HG03025 (cell line): ENCODE measurements around the gene TPRG1L.

Experiments used
- ATAC-seq: cut with Tn5 transposase; IDR thresholded peaks from one replicate; pipeline ENCODE4 v1.9.1; 2021; ENCODE audit warnings: mild to moderate bottlenecking, moderate library complexity; ENCODE audit not compliant: unreplicated experiment, low FRiP score

TPRG1L gene

DNA sequence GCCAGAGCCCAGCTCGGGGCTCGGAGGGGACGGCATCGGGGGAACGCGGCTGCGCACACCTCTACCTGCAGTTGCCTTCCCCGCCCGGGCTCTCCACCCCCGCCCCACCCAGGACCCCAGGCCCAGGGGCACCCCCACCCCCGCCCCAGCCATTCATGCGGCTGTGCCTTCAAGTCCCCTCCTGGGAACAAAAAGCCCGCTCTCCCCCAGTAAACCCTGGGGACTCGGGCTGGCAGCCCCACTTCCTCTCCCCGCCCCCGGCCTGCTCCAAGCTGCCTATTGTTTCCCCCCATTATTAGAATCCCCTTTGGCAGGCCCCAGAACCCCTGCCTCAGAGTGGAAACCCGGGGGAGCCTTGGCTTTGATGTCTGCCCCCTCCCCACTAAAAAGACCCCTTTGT lies 31.5 kb upstream of the TPRG1L start:
- ATAC-seq = no peak

DNA sequence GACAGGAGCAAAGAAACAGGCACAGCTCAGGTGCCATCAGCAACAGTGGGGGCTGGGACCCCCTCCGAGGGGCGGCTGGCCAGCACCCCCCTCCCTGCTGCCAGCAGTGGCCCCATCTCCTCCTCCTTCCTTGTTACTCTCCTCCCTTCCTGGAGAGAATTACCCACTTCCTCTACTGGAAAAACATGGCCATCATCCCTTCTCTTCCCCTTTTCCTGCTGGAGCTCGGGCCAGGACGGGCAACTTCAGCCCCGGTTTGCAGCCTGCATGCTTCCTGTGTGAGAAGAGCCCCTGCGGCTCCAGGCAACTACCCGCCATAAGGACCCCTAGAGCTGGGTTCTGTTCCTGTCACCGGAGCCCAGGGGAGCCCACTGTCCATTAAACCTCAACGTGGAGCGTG lies 31.1 kb upstream of the TPRG1L start:
- no peak for ATAC-seq

DNA sequence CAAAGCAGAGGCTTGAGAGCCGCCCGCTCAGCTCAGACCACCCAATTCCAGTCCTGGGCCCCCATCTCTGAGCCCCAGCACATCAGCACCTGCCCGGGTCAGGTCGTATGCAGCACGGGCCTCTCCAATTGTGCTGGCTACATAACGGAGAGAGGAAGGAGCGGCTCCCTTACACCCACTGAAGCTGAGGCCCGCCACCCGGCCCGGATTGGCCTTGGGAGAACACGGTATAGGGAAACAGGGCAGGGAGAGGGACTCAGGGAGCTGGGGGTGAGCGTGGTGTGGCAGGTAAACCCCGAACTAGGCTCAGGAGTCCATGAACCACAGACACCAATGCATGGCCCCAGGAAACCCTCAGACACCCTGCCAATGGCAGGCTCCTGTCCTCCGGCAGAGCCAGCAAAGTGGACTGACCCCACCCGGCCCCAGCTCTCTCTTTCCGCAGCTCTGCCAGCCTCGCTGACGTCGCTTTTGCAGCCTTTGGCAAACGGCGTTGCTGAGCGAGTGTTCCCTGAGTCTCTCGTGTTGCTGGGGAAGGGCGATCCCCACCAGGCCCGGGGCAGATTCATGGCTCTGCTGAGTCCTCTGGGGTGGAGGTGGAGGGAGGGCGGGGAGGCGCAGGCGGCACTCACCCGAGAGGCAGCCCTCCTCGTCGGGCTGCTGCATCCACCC lies 30.0 kb upstream of the TPRG1L start:
- no peak for ATAC-seq

DNA sequence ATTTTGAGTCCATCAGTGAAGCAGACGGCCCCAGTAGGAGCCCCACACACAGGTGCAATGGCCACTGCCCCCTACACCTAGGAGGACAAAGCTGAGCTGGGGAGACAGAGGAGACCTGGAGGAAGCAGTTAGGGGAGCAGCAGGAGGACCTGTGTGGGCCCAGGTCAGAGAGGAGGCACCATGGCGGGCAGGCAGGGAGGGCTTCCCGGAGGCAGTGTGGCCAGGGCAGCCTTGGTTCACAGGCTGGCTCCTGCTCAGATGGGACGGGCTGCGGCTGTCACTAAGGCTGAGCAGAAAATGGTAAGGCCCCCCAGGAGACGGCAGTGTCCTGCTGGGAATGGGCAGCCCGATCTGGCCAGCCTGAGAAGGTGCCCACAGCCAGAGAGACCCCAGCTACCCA lies 28.9 kb upstream of the TPRG1L start:
- no peak for ATAC-seq

DNA sequence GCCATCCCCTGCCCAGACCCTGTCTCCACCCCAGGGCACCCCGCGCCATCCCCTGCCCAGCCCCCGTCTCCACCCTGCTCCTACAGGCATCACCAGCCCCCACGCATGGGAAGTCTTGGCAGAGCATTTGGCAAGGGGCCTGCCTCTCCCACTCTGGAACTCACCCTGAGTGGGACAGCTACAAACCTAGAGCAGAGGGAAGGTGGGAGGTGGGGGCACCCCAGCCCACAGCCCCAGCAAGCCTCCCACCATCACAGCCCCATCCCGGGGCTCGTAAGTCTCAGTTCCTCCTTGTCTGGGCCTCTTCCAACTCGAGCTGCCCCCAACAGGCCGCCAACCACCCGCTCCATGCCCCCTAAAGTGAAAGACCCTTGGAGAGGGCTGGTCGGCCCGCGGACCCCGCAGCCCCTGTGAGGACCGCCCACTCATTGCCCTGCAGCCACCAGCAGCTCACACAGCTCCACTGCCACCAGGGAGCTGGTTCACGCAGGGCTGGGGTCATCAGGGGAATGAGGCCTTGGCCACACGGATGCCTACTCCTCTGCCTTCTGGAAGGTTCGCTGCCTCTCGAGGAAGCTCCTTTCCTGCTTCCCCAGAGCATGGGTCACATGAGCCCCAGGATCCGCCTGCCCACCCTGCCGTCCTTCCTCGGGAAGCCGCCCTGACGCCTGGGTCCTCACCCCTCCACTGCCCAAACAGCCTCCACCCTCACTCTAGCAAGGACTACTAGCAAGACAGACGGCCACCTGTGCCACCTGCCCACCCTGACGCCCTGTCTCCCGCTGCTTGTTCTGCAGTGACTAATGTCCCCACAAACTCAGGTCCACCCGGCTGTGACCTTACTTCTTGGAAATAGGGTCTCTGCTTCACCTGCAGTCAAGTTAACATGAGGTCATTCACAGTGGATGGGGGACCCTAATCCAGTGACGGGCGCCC lies 27.9 kb upstream of the TPRG1L start:
- no peak for ATAC-seq

DNA sequence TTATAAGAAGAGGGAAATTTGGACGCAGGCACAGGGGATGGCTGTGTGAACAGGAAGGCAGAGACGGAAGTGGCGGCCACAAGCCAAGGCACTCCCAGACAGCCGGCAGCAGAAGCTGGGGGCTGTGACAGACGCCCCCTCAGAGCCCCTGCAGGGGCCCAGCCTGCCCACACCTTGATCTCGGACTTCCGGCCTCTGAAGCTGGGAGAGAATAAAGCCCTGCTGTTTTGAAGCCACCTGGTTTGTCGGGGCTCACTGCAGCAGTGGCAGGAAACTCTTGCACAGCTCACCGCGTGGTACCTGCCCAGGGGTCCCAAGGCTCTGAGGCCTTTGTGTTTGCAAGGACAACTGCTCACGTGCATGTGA lies 27.2 kb upstream of the TPRG1L start:
- ATAC-seq = no peak

DNA sequence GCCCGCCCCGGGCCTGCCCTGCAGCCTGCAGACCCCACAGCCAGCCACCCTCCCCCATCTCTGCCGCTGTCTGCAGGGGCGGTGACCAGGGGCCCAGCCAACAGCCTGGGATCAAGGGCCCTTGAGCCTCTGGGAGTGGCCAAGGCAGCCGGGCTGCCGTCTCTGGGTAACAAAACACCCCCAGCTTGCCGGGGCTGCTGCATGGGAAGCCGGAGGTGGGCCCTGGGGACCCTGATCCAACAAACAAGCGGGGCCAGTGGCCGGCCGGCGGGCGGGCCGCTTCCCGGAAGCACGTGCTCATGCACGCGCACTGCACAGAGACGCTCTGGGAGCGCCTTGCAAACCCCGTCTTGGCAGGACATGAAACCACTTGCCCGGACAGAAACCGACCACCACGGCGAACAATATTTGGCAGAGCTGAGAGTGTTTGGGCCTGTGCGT lies 26.7 kb upstream of the TPRG1L start:
- ATAC-seq = no peak

DNA sequence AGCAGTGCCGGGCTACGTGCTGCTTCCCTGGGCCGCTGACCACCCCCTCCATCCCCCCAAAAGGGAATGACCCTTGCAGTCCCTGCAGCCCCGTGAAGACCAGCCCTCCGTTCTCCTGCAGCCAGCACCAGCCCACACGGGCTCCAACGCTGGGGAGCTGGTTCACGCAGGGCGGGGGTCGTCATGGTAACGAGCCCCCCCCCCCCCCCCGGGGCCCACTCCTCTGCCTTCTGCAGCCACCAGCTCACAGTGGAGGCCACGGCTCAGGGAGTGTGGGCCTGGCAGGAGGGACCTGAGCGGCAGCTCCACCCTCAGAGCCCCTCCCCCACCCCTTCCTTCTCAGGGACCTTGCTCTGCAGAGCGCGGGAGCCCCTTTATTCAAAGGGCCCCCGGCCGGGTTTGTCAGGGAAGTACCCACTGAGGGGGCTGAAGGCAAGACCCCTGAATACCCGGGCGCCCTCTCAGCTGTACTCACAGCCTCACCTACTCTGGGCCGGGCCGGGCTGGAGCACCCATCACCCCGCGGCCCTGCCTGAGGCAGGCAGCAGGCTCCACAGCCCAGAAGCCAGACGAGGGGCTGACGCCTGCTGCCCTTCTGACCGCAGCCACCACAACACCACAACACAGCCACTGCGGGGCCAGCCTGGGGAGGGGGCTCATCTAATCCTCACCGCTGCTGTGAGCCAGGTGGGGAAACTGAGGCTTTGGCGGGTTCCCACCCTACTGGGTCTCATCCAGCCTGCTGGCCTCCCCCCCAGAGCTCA lies 26.1 kb upstream of the TPRG1L start:
- no peak for ATAC-seq

DNA sequence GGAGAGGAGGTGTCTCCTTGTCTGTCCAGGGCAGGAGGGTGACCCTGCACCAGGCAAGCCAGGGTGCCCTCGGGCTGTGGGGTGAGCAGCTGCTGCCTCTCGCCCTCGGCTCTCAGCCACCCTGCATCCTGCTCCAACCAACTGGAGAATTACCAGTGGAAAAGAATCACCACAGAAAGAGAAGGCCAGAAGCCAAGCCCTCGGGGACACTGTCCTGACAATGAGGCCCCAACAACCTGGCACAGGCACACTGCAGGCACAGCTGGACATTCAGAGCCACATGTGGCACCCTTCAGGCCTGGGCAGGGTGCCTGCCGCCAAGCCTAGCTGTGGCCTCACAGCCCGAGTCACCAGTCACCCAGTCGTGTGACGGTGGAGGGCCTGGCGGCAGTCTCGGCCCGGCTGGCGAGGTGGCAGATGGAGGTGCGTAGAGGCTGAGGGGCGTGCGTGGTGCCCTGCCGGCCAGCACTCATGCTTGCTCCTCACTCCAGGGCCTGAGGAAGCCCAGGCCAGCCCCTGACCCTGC lies 25.5 kb upstream of the TPRG1L start:
- no peak for ATAC-seq

DNA sequence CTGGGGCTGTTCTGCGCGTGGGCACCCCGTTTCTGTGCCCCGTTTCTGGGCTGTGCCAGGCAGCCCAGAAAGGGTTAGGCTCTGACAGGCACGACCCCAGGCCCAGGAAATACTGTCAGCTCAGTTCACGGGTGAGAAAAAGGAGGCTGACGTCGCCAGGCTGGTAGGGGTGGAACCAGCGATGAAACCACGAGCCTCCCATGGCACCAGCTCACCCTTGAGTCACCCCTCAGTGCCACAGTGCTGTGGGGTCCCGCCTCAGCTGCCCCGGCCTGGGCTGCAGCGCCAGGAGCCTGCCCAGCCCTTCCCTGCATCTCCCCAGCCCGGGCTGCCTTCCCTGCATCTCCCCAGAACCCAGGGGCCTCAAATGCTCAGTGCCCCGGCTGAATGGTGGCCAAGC lies 25.0 kb upstream of the TPRG1L start:
- ATAC-seq = no peak

DNA sequence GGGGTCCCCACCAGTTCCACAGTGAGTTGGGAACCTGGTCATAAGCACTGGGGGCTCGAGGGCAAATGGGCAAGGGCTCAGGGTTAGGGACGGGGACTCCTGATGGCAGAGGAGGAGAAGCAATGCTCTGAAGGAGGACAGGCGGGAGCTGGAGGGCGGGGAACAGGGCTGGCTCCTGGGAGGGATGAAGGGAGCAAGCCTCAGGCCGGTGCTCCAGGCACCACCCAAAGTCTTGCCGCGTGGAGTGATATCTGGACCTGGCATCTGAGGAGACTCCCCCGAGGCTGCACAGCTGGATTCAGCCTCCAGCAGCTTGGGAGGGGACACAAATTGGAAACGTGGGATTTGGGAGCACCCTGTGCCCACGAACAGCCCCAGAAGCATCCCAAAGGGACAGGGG lies 24.5 kb upstream of the TPRG1L start:
- no peak for ATAC-seq

DNA sequence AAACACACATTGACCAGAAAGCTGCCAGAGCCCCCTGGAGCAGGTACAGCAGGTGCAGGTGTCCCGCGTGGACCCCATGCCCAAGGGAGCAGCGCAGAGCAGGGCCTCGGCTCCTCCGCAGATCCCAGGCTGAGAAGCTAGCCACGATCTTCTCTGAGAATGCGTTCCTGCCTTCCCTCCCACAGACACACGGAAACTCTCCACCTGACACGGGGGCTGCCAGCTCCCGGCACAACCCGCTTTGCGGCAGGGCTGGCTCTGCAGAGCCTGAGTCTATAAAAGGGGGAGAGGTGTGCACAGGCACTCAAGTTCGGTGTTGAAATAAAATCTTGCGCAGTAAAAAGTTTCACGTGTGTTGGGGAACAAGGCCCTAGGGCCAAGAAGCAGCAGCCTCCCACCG lies 23.1 kb upstream of the TPRG1L start:
- ATAC-seq = no peak

DNA sequence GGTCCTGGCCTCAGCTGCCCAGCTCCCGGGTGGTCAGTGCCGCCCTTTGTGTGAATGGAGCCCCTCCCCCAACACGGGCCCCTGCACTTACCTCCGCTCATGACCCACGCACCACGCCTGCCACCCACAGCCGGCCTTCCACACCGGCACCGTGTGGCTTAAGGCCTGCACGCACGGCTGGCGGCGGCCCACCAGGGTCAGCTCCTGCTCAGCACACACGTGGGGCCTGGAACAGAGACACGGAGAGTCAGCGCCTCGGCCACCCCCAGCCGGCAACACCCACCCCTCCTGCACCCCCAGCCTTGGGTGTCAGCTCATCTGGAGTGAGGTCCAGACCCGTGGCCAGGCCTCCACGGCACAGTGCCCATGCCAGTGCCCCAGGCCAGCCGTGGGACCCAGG lies 22.4 kb upstream of the TPRG1L start:
- no peak for ATAC-seq

DNA sequence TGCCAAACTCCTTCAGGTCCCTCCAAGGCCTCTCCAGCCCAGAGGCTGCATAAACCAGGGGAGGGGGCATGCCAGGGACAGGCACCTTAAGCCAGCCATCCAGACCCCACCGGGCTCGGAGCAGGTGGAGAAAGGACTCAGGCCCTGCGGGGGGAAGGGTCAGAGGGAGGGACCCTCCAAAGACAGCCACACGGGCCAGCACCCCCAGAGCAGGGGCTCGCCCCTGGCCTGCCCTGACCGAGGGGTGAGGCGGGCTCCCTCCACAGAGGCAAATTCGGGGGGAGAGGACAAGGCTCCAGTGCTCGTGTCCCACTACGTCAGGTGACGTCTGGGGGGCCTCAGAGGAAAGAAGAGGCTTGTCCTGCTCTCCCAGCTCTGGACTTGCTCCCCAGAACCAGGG lies 21.7 kb upstream of the TPRG1L start:
- no peak for ATAC-seq

DNA sequence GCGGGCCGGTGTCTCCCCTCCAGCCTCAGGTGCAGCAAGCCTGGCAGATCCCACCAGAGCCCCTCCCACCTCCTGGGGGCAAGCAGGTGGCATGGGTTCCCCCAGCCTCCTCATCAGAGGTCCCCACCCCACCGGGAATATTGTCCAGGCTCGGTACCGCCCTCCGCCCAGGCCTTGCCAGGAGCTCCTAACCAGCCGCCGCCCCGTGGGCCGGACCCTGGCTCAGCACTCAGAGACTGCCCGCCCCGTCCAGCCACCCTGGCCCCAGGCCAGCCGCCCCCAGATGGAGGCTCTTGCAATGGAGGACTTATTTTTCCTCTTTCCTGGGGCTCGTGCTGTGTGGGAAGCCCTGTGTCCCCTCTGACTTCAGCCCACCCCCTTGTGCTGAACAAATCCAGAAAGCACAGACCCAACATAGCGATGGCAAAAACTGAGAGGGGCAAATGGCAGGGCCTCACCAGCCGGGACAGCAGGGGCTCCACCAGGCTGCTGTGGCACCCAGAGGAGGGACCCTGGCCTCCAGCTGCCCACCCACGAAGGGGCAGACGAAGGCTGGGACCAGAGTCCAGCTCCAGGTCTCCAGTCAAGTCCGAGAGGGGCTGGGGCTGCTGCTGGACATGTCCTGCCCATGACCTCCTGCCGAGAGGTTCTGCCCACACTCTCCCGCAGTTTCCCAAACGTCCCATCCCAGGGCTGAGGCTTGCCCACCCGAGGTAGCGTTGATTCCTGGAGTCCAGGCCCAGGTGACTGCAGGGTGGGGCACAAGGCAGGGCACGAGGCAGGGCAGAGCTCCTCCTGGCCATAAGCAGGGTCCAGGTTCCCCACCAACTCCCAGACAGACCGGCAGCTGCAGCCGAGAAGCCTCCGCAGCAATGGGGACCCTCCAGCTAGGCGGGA lies 21.0 kb upstream of the TPRG1L start:
- ATAC-seq = no peak

DNA sequence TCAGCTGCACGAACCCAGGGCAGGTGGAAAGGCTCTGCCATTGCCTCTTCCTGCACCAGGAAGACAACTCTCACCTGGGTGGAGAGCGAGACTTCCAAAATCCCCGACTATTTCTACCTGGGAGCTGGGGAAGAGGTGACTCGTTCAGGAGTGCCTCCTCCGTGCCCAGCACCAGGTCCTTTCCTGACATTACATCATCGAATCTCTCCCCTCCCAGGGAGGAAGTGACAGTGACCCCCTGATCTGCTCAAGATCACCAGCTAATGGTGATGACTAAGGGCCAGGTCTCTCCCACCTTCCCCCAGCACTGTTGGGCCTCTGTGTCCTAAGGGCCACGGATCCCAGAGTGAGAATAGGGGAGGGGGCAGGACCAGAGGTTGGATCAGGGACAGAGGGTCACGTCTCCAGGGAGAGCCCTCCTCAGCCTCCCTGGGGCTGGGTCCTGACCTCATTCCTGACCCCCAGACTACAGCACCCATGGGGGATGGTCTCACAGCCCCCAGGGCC lies 20.3 kb upstream of the TPRG1L start:
- ATAC-seq = no peak

DNA sequence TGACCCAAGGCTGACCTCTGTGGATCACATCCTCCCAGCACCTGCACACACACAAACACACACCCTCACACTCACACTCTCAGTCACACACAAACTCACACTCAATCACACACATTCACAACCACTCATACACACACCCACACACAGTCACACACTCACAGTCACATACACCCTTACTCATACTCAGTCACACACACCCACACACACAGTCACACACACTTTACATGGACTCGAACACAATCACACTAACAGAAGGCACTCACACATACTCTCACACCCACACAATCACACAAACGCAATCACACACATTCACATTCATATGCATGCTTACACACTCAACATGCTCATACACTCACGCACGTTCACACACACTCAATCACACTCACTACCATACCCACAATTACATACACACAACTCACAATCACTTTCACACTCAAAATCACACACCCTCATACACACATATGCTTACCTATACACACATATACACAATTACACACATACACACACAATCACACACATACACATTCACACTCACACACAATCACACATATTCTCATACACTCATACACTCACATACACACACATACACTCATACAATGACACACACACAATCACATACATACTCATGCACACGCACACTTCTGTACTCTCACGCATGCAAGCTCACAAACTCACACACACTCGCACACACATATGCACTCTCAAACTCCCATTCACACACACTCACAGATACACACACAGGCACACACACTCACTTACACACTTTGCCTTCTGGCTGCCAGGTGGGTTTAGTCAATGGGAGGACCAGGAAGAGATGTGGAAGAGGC lies 19.6 kb upstream of the TPRG1L start:
- ATAC-seq = no peak

DNA sequence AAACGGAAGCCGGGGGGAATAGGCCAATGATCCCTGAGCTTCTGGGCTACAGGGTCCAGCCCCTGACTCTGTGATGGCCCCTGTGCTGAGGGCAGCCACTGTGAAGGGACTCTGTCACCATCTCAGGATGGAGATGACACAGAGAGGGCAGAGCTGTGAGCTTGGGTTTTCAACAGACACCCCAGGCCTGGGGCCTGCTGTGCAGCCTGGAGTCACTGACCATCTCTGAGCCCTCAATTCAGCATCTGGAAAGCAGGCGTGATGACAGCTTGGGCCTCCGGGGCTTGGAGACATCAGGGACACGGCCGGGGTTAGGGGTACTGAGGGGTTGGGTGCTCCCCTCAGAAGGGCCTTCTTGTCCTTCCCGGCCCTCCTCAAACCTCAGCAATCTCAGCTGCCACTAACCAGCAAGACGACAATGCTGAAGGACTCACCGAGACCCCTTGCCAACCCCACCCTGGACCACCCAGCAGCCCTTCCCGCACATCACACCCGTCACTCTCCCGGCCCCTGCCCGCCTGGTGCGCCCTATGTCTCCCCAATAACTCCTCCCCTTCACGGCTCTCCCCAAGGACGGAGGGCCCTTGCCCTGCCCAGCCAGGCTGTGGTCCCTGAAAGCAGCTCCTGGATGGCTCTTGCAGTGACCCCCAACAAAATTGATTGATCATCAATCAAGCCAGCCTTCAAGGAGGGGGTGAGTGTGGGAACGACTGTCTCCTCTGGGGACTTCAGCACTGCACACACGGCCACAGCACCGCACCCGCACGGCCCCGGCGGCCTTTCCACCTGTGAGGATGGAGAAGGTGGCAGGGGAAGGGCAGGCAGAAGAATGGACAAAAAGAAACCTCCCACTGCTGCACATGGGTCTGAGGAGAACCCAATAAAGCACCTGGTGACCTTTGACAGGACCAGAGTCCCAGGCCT lies 17.8 kb upstream of the TPRG1L start:
- no peak for ATAC-seq
